H7 (cell line): ENCODE data around the gene DYNC1LI1. TPM values are rescaled to one million over a fixed set of nuclear protein-coding genes. Genes with fewer than 3 reads are reported as not detected.

Source experiments
- DNase-seq: peaks from one replicate; pipeline ENCODE4 v3.0.0; 2012
- H3K27me3 ChIP-seq: 2 replicates; pipeline ENCODE4 v1.6.0; 2011; ENCODE audit warnings: mild to moderate bottlenecking, low read length; ENCODE audit not compliant: control insufficient read depth, insufficient read depth
- H3K36me3 ChIP-seq: replicated peaks from 2 replicates; pipeline ENCODE4 v1.5.1; 2011; ENCODE audit warnings: low read length; ENCODE audit not compliant: control insufficient read depth, insufficient read depth
- H3K4me3 ChIP-seq: 2 replicates; pipeline ENCODE4 v1.5.1; 2011; ENCODE audit warnings: low read depth, mild to moderate bottlenecking, control low read depth, low read length, moderate library complexity; ENCODE audit not compliant: insufficient read depth
- total RNA-seq: library from RNA; depleted of rRNA; stranded (reverse); fragments of >200 nt; shearing (Covaris generic); gene quantifications from 2 replicates; pipeline ENCODE4 v1.2.3, GENCODE V29; 2014; rRNA removed

Gene DYNC1LI1
- total RNA-seq, 1 experiment from 2014 or later = 57.2 TPM

DNA sequence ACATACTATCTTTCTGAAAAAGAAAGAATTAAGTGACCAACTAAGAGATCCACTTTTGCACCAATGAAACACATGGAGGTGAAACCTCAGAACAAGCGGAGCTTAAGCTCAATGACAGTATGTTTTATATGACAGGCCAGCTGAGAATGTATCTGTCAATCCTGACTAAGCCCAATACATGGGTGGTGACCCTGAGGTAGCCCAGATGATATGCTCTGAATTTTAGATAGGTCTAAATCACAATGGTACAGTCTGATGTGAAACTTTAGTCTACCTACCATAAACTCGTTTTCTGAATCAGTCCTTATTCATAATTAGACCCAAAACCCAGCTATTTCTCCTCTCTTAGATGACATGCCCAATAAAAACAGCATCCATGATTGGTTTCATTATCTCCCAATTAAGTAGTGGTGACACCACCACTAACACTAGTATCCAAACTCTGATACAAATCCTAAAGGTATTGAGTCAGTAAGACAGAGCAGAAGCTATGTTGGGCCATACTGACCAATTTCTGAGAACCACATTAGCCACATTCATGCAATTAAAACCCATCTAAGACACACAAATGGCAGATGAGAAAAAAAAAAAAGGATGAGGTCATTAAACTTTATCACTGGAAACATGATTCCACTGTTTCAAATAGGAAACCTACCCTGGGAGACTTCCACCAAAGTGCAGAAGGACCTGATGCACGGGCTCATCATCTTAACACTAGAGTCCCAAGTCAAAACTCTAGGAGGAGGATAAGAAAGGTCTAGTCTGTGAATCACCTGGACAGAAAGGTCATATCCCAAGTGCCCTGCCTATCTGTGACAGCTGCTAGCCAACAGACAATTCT, 88.6 kb downstream of the DYNC1LI1 start:
- Histone ChIP-seq H3K27me3 (no peaks in the 10 kb centered on the region), H3K36me3 (peaks cover 2% of the 10 kb centered on the region; the same call in 1 of the 2 replicates), H3K4me3 (no peak overlapping the region)
- no peak for DNase-seq

- no peaks in the 10 kb centered on the region for H3K27me3 ChIP-seq
- H3K36me3 ChIP-seq = no peaks in the 10 kb centered on the region; the same call in 1 of the 2 replicates
- no peak overlapping the region for H3K4me3 ChIP-seq
- DNase-seq = no peak
Observed at GRCh38 chr3:32480604-32481003, 90.1 kb downstream of the DYNC1LI1 start.

Other genes with a start within 250 kb of the DYNC1LI1 start
- 15.3 and 17.7 TPM in 2 replicates for gene CMTM7, start 179.0 kb downstream of the DYNC1LI1 start, total RNA-seq
- 48.2 and 53.9 TPM in 2 replicates for gene CMTM6, start 68.0 kb downstream of the DYNC1LI1 start, total RNA-seq
- gene CNOT10, start 114.3 kb upstream of the DYNC1LI1 start, total RNA-seq = 29.0 and 35.7 TPM in 2 replicates
- gene TRIM71, start 247.1 kb upstream of the DYNC1LI1 start, total RNA-seq = 105 and 151 TPM in 2 replicates